Esophagus muscularis mucosa (tissue), 4 donors: ENCODE measurements around the gene FAR2.

Experiments used
- EP300 ChIP-seq: sonication (generic); formaldehyde crosslinking; IDR thresholded peaks from one replicate; pipeline ENCODE4 v1.6.1; 2017; ENCODE audit warnings: antibody characterized with exemption
- POLR2A ChIP-seq: fragments of 450-650 bp; IDR thresholded peaks from one replicate; pipeline ENCODE4 v1.6.1; 2017; ENCODE audit warnings: antibody characterized with exemption, moderate library complexity, mild to moderate bottlenecking, low read depth
- POLR2AphosphoS5 ChIP-seq, 2 donors: sonication (generic); formaldehyde crosslinking; IDR thresholded peaks; one replicate each; pipeline ENCODE4 v1.6.1; 2017; ENCODE audit warnings: antibody characterized with exemption in 2 of 2
- TF ChIP-seq, protein P1 (sequence below), 3 experiments: fragments of 200-600 bp in 2 of 3; fragments of 450-650 bp in 1 of 3; sonication (generic) in 2 of 3; IDR thresholded peaks; one replicate each; pipeline ENCODE4 v1.5.1; 2017 to 2019; ENCODE audit warnings: antibody characterized with exemption in 3 of 3, mild to moderate bottlenecking in 2 of 3, moderate library complexity in 1 of 3

- TF ChIP-seq, protein P1, sequence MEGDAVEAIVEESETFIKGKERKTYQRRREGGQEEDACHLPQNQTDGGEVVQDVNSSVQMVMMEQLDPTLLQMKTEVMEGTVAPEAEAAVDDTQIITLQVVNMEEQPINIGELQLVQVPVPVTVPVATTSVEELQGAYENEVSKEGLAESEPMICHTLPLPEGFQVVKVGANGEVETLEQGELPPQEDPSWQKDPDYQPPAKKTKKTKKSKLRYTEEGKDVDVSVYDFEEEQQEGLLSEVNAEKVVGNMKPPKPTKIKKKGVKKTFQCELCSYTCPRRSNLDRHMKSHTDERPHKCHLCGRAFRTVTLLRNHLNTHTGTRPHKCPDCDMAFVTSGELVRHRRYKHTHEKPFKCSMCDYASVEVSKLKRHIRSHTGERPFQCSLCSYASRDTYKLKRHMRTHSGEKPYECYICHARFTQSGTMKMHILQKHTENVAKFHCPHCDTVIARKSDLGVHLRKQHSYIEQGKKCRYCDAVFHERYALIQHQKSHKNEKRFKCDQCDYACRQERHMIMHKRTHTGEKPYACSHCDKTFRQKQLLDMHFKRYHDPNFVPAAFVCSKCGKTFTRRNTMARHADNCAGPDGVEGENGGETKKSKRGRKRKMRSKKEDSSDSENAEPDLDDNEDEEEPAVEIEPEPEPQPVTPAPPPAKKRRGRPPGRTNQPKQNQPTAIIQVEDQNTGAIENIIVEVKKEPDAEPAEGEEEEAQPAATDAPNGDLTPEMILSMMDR (IDR thresholded peaks at IDR 0.05): no peak
- TF ChIP-seq POLR2A (no peak), POLR2AphosphoS5 (IDR thresholded peaks at IDR 0.05) (no peak), EP300 (no peak)
Measured at GRCh38 chr12:29306682-29307081, 157.6 kb downstream of the FAR2 start.
